Measurements from ENCODE around the gene IL23R. TPM values are rescaled to one million over a fixed set of nuclear protein-coding genes. Genes with fewer than 3 reads are reported as not detected.

IL23R gene
- total RNA-seq, 1 experiment from 2014 or later = not detected

DNA sequence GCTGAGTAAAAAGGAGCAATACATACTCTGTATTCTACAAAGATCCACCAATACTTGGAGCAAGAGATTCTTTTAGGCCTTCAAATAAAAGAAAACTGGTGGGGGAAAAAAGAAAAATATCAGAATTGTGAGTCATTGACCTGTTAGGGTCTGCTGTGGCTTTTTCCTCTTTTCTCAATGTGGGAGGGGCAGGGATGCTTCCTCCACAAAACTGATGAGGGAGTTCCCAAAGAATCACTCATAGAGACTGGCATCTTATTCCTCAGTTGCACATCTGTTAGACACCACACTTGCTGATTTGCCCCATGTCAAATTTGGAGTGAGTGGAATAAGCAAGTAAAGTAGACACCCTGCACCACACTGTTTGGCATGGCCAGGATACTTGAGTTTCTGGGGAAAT lies 48.1 kb upstream of the IL23R start:
- ChIA-PET POLR2A (no interaction called here), CTCF (no interaction called here), RAD21 (ENCODE audit: low non-redundant PET in 1 of 2, low total read pairs in 2 of 2, uncharacterized antibody in 2 of 2, unreplicated experiment in 2 of 2) (no interaction called here)
- H3K9me2 ChIP-seq (ENCODE audit: insufficient read depth) = no peaks in the 10 kb centered on the region
- H4K20me1 ChIP-seq (ENCODE audit: insufficient read depth) = no peaks in the 10 kb centered on the region
- H3K9me3 ChIP-seq (ENCODE audit: control insufficient read depth in 1 of 2, insufficient read depth in 1 of 2, low read depth in 1 of 2, low read length in 2 of 2) = no peaks in the 10 kb centered on the region
- no peaks in the 10 kb centered on the region for H3K4me1 ChIP-seq (ENCODE audit: control insufficient read depth in 1 of 2, insufficient read depth in 2 of 2, low read length in 2 of 2)
- no peaks in the 10 kb centered on the region for H3K27me3 ChIP-seq (ENCODE audit: insufficient read depth, low read length)
- DNase-seq (ENCODE audit: low read depth, low spot score) (no peak), ATAC-seq (no peak)
- no peak overlapping the region for H2AFZ ChIP-seq (ENCODE audit: low read depth, low read length, poor library complexity, severe bottlenecking)
- intact Hi-C loops (cut with micrococcal nuclease) = no loop called here
- no TSS peak for BruUV-seq (replicated peaks)
- no peaks in the 10 kb centered on the region for H3K79me2 ChIP-seq (ENCODE audit: insufficient read depth, low read length)
- no peak overlapping the region for H3K9ac ChIP-seq (ENCODE audit: low read length)
- no peak overlapping the region for H3K4me2 ChIP-seq (ENCODE audit: low read length)
- no peak overlapping the region for H3K27ac ChIP-seq (ENCODE audit: low read depth, low read length)
- no peaks in the 10 kb centered on the region for H3K36me3 ChIP-seq (ENCODE audit: control insufficient read depth in 1 of 2, insufficient read depth in 2 of 2, low read length in 2 of 2)
- H3K4me3 ChIP-seq (replicated peaks in 1 of 2; ENCODE audit: low read depth in 1 of 2, low read length in 2 of 2) = no peak overlapping the region
- TF ChIP-seq ZFX (IDR thresholded peaks at IDR 0.05) (no peak), POLR2AphosphoS5 (IDR thresholded peaks at IDR 0.05; ENCODE audit: low read depth, low read length) (no peak), MAX (IDR thresholded peaks at IDR 0.05) (no peak)
- TF ChIP-seq, protein P1, sequence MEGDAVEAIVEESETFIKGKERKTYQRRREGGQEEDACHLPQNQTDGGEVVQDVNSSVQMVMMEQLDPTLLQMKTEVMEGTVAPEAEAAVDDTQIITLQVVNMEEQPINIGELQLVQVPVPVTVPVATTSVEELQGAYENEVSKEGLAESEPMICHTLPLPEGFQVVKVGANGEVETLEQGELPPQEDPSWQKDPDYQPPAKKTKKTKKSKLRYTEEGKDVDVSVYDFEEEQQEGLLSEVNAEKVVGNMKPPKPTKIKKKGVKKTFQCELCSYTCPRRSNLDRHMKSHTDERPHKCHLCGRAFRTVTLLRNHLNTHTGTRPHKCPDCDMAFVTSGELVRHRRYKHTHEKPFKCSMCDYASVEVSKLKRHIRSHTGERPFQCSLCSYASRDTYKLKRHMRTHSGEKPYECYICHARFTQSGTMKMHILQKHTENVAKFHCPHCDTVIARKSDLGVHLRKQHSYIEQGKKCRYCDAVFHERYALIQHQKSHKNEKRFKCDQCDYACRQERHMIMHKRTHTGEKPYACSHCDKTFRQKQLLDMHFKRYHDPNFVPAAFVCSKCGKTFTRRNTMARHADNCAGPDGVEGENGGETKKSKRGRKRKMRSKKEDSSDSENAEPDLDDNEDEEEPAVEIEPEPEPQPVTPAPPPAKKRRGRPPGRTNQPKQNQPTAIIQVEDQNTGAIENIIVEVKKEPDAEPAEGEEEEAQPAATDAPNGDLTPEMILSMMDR (IDR thresholded peaks at IDR 0.05 in 2 of 3, conservative IDR thresholded peaks at IDR 0.05 in 1 of 3; ENCODE audit: borderline replicate concordance in 1 of 3, insufficient read depth in 1 of 3, low read depth in 2 of 3, low read length in 2 of 3) = no peak

DNA sequence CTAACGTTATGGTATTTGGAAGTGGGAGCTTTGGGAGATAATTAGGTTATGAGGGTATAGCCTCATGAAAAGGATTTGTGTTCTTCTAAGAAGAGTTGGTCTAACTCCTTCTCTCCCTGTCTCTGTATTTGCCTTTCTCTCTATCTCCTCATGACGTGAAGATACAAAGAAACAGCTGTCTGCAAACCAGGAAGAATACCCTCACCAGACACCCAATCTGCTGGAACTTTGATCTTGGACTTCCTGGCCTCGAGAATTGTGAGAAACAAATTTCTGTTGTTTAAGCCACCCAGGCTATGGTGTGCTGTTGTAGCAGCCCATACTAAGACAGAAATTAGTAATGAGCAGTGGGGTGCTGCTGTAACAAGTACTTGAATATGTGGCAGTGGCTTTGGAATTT lies 47.6 kb upstream of the IL23R start:
- POLR2A ChIA-PET = no interaction called here
- intact Hi-C loops (cut with micrococcal nuclease) = no loop called here
- Histone ChIP-seq H3K4me2 (ENCODE audit: low read length) (no peak overlapping the region), H3K9me2 (ENCODE audit: insufficient read depth) (no peaks in the 10 kb centered on the region), H2AFZ (ENCODE audit: low read depth, low read length, poor library complexity, severe bottlenecking) (no peak overlapping the region), H3K4me3 (replicated peaks in 1 of 2; ENCODE audit: low read depth in 1 of 2, low read length in 2 of 2) (no peak overlapping the region), H3K27me3 (ENCODE audit: insufficient read depth, low read length) (no peaks in the 10 kb centered on the region), H3K9me3 (ENCODE audit: control insufficient read depth in 1 of 2, insufficient read depth in 1 of 2, low read depth in 1 of 2, low read length in 2 of 2) (no peaks in the 10 kb centered on the region), H3K27ac (ENCODE audit: low read depth, low read length) (no peak overlapping the region), H4K20me1 (ENCODE audit: insufficient read depth) (no peaks in the 10 kb centered on the region), H3K79me2 (ENCODE audit: insufficient read depth, low read length) (no peaks in the 10 kb centered on the region), H3K36me3 (ENCODE audit: control insufficient read depth in 1 of 2, insufficient read depth in 2 of 2, low read length in 2 of 2) (no peaks in the 10 kb centered on the region), H3K4me1 (ENCODE audit: control insufficient read depth in 1 of 2, insufficient read depth in 2 of 2, low read length in 2 of 2) (no peaks in the 10 kb centered on the region), H3K9ac (ENCODE audit: low read length) (no peak overlapping the region)
- no TSS peak for BruUV-seq (replicated peaks)
- ATAC-seq (no peak), DNase-seq (ENCODE audit: low read depth, low spot score) (no peak)
- CTCF ChIA-PET = no interaction called here
- RAD21 ChIA-PET (ENCODE audit: low non-redundant PET in 1 of 2, low total read pairs in 2 of 2, uncharacterized antibody in 2 of 2, unreplicated experiment in 2 of 2) = no interaction called here
- TF ChIP-seq SP1 (IDR thresholded peaks at IDR 0.05; ENCODE audit: low read depth) (no peak), ELF1 (IDR thresholded peaks at IDR 0.05; ENCODE audit: borderline replicate concordance, low read depth) (no peak), YY1 (IDR thresholded peaks at IDR 0.05; ENCODE audit: extremely low read depth, insufficient replicate concordance, low read depth, low read length) (no peak), JUND (IDR thresholded peaks at IDR 0.05) (no peak), CEBPB (IDR thresholded peaks at IDR 0.05; ENCODE audit: low read depth) (no peak), EZH2phosphoT487 (IDR thresholded peaks at IDR 0.05; ENCODE audit: borderline replicate concordance) (no peak), EZH2 (IDR thresholded peaks at IDR 0.05) (no peak), CBX3 (IDR thresholded peaks at IDR 0.05; ENCODE audit: low read depth) (no peak), ZBTB33 (IDR thresholded peaks at IDR 0.05; ENCODE audit: extremely low read depth, insufficient replicate concordance, low read length) (no peak), SIN3A (IDR thresholded peaks at IDR 0.05; ENCODE audit: low read depth) (no peak), ZFX (IDR thresholded peaks at IDR 0.05) (no peak), POLR2A (IDR thresholded peaks at IDR 0.05; ENCODE audit: borderline replicate concordance, extremely low read depth, insufficient read depth, insufficient read length) (no peak), SRF (IDR thresholded peaks at IDR 0.05; ENCODE audit: low read depth) (no peak), POLR2AphosphoS5 (IDR thresholded peaks at IDR 0.05; ENCODE audit: low read depth, low read length) (no peak), RAD21 (IDR thresholded peaks at IDR 0.05; ENCODE audit: low read depth) (no peak)
- TF ChIP-seq, protein P2, sequence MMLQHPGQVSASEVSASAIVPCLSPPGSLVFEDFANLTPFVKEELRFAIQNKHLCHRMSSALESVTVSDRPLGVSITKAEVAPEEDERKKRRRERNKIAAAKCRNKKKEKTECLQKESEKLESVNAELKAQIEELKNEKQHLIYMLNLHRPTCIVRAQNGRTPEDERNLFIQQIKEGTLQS (IDR thresholded peaks at IDR 0.05) = no peak

Data from HCT116 (cell line).